Airway epithelial cell (primary cell): ENCODE measurements around the gene FMNL1. TPM values are rescaled to one million over a fixed set of nuclear protein-coding genes. Genes with fewer than 3 reads are reported as not detected.

Experiments used
- total RNA-seq: library from RNA; depleted of rRNA; stranded (reverse); fragments of >200 nt; gene quantifications from 2 replicates; pipeline ENCODE4 v1.2.3, GENCODE V29; 2015

The FMNL1 gene, protein sequence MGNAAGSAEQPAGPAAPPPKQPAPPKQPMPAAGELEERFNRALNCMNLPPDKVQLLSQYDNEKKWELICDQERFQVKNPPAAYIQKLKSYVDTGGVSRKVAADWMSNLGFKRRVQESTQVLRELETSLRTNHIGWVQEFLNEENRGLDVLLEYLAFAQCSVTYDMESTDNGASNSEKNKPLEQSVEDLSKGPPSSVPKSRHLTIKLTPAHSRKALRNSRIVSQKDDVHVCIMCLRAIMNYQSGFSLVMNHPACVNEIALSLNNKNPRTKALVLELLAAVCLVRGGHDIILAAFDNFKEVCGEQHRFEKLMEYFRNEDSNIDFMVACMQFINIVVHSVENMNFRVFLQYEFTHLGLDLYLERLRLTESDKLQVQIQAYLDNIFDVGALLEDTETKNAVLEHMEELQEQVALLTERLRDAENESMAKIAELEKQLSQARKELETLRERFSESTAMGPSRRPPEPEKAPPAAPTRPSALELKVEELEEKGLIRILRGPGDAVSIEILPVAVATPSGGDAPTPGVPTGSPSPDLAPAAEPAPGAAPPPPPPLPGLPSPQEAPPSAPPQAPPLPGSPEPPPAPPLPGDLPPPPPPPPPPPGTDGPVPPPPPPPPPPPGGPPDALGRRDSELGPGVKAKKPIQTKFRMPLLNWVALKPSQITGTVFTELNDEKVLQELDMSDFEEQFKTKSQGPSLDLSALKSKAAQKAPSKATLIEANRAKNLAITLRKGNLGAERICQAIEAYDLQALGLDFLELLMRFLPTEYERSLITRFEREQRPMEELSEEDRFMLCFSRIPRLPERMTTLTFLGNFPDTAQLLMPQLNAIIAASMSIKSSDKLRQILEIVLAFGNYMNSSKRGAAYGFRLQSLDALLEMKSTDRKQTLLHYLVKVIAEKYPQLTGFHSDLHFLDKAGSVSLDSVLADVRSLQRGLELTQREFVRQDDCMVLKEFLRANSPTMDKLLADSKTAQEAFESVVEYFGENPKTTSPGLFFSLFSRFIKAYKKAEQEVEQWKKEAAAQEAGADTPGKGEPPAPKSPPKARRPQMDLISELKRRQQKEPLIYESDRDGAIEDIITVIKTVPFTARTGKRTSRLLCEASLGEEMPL
- 1.3 and 2.8 TPM in 2 replicates for total RNA-seq

DNA sequence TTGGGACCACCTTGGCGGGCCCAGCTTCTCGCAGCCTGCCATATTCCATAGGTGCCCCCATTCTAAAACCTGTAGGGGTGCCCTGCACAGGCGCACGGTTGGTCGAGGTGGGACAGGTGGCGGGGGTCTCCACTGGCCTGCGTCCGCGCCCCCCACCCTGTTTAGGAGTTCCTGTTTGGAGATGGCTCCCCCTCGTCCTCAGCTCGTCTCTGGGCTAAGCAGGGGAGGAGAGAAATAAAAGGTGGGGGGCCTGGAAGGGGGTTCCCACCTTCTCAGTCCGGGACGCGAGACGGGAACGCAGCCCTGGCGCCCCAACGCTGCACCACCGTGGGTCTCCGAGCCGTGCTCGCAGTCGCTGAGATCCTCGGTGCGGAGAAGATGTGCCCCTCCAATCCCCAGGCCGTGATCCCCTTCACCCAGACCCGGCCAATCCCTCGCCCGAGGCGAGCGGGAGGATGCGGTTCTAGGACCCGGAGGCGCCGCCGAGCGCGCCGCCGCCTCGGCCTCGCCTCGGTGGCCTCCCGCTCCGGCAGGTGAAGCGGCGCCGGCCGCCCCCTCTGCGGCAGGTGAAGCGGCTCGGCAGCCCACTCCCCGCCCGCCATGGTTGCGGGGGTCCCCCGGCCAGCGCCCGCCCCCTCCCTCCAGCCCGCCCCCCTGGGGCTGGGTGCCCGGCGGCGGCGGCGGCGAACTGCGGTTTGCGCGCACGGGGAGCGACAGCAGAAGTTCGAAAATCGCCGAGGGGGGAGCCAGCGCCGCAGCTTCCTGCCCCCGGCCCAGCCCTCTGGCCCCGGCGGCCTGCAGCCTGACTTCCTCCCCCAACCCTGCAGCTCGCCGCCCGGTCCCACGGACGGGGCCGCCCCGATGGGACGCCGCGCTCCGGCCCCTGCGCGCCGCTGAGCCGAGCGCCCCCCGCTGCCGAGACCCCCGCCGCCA is at the start of gene FMNL1:
FMNL1 (plus strand) TSS at position 805 of the 933 bp plus-strand sequence. CDS start 240 bp downstream, outside the sequence.

DNA sequence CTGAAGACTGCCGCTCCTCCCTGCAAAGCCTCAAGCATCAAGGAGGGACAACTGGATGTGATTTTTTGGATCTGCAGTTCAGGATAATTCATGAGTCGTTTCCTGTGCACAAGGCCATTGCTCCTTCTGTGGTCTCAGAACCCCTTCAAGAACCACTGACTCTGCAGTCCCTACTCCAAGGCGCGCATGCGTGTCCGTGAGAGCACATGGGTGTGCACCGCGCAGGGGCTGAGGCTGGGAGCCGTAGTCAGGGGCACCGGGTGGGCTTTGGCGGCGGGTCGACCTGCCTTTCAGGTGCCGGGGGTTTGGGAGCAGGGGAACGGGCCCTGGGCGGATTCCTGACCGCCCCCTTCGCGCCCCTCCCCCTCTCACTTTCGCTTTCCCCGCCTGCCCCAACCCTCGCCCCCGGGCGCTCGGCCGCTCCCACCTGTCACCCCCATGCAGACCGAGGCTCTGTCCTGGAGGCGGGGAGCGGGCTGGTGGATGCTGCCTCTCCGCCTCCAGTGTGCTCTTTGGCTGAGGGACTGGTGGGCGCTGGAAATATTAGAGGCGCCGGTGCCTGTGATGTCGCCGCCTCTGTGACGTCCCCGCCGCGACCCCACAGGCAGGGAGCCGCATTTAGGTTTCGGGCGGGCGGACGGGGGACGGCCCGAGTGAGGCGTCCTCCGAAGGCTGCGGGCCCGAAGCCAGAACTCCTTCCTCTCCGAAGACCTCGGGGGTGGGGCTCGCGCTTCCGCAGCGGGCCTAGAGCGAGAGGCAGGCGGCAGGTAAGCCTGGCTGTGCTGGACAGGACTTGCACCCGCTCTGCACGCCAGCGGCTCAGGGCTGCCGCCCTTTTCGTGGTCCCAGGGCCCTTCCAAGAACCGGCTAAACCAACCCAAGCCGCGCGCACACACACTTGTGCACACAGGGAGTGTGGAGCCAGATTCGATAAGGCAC is 40.2 kb downstream of the FMNL1 start, which contains the start of gene SPATA32:
SPATA32 (minus strand) TSS at position 518 of the 939 bp plus-strand sequence; CDS start at position 440, 78 bp downstream.

Other genes starting within 250 kb of the FMNL1 start
- gene DCAKD, start 170.3 kb upstream of the FMNL1 start, total RNA-seq, result 31.7 and 44.7 TPM in 2 replicates
- gene NMT1, start 160.6 kb upstream of the FMNL1 start, total RNA-seq, result 75.3 and 93.2 TPM in 2 replicates
- 83.4 and 121 TPM in 2 replicates for gene PLCD3, start 89.4 kb upstream of the FMNL1 start, total RNA-seq
- gene ACBD4, start 86.2 kb upstream of the FMNL1 start, total RNA-seq, result 4.1 and 4.8 TPM in 2 replicates
- gene HEXIM1, start 73.4 kb upstream of the FMNL1 start, total RNA-seq, result 19.5 and 24.3 TPM in 2 replicates
- 4.9 and 9.0 TPM in 2 replicates for gene HEXIM2, start 60.0 kb upstream of the FMNL1 start, total RNA-seq
- not detected in 2 replicates for gene SPATA32, start 40.2 kb downstream of the FMNL1 start, total RNA-seq
- 4.8 and 5.2 TPM in 2 replicates for gene MAP3K14, start 95.1 kb downstream of the FMNL1 start, total RNA-seq
- gene ARHGAP27, start 211.0 kb downstream of the FMNL1 start, total RNA-seq, result 39.2 and 46.1 TPM in 2 replicates